Measurements from ENCODE around the gene CCDC78. TPM values are rescaled to one million over a fixed set of nuclear protein-coding genes. Genes with fewer than 3 reads are reported as not detected.

Gene CCDC78
- total and polyA plus RNA-seq, 5 donors from 2014 or later: 0.37 to 2.5 (median 0.45) TPM

Other genes with a start within 250 kb of the CCDC78 start
- gene CAPN15, start 198.7 kb downstream of the CCDC78 start, total RNA-seq: 82.6 TPM
- gene CAPN15, start 198.7 kb downstream of the CCDC78 start, polyA plus RNA-seq: 1 to 10 TPM; 3.0 to 8.5 (median 5.2) TPM
- not detected for gene PRR35, start 166.0 kb downstream of the CCDC78 start, total RNA-seq
- not detected for gene PRR35, start 166.0 kb downstream of the CCDC78 start, polyA plus RNA-seq
- 1.9 TPM for gene NHLRC4, start 159.4 kb downstream of the CCDC78 start, total RNA-seq
- gene NHLRC4, start 159.4 kb downstream of the CCDC78 start, polyA plus RNA-seq: 1 to 10 TPM; 3.7 to 5.6 (median 4.8) TPM
- gene PIGQ, start 156.5 kb downstream of the CCDC78 start, total RNA-seq: 25.7 TPM
- gene PIGQ, start 156.5 kb downstream of the CCDC78 start, polyA plus RNA-seq: 10 to 100 TPM; 11.6 to 15.3 (median 12.9) TPM
- gene RAB40C, start 136.4 kb downstream of the CCDC78 start, total RNA-seq: 12.1 TPM
- gene RAB40C, start 136.4 kb downstream of the CCDC78 start, polyA plus RNA-seq: 1 to 10 TPM; 6.8 to 9.6 (median 8.2) TPM
- 0.22 TPM for gene WFIKKN1, start 95.5 kb downstream of the CCDC78 start, total RNA-seq
- not detected for gene WFIKKN1, start 95.5 kb downstream of the CCDC78 start, polyA plus RNA-seq
- 45.3 TPM for gene METTL26, start 90.1 kb downstream of the CCDC78 start, total RNA-seq
- gene METTL26, start 90.1 kb downstream of the CCDC78 start, polyA plus RNA-seq: 100 to 1,000 TPM in 2 of 4 donors, 10 to 100 TPM in 2; 82.7 to 133 (median 102) TPM
- 10.5 TPM for gene MCRIP2, start 84.6 kb downstream of the CCDC78 start, total RNA-seq
- 10 to 100 TPM; 18.0 to 23.1 (median 18.4) TPM for gene MCRIP2, start 84.6 kb downstream of the CCDC78 start, polyA plus RNA-seq
- 11.4 TPM for gene WDR90, start 77.1 kb downstream of the CCDC78 start, total RNA-seq
- 1 to 10 TPM in 2 of 4 donors, under 1 TPM in 2; 0.89 to 2.5 (median 1.1) TPM for gene WDR90, start 77.1 kb downstream of the CCDC78 start, polyA plus RNA-seq
- 212 TPM for gene RHOT2, start 58.3 kb downstream of the CCDC78 start, total RNA-seq
- 10 to 100 TPM; 34.3 to 47.1 (median 38.4) TPM for gene RHOT2, start 58.3 kb downstream of the CCDC78 start, polyA plus RNA-seq
- gene RHBDL1, start 50.8 kb downstream of the CCDC78 start, total RNA-seq: 3.2 TPM
- 1 to 10 TPM in 1 of 4 donors, under 1 TPM in 2, not detected in 1; 0.49 to 1.5 (median 0.88) TPM for gene RHBDL1, start 50.8 kb downstream of the CCDC78 start, polyA plus RNA-seq
- 63.2 TPM for gene STUB1, start 46.0 kb downstream of the CCDC78 start, total RNA-seq
- gene STUB1, start 46.0 kb downstream of the CCDC78 start, polyA plus RNA-seq: 100 to 1,000 TPM; 117 to 142 (median 135) TPM
- 22.7 TPM for gene JMJD8, start 42.1 kb downstream of the CCDC78 start, total RNA-seq
- 10 to 100 TPM; 29.2 to 36.2 (median 33.4) TPM for gene JMJD8, start 42.1 kb downstream of the CCDC78 start, polyA plus RNA-seq
- gene WDR24, start 36.0 kb downstream of the CCDC78 start, total RNA-seq: 8.9 TPM
- 10 to 100 TPM in 2 of 4 donors, 1 to 10 TPM in 2; 7.9 to 10.4 (median 10.0) TPM for gene WDR24, start 36.0 kb downstream of the CCDC78 start, polyA plus RNA-seq
- gene FBXL16, start 20.6 kb downstream of the CCDC78 start, total RNA-seq: 18.6 TPM
- gene FBXL16, start 20.6 kb downstream of the CCDC78 start, polyA plus RNA-seq: 10 to 100 TPM in 1 of 4 donors, 1 to 10 TPM in 3; 8.5 to 10.5 (median 9.3) TPM
- 4.6 TPM for gene METRN, start 11.3 kb downstream of the CCDC78 start, total RNA-seq
- 10 to 100 TPM; 14.3 to 24.1 (median 17.7) TPM for gene METRN, start 11.3 kb downstream of the CCDC78 start, polyA plus RNA-seq
- 13.6 TPM for gene ANTKMT, start 5.3 kb downstream of the CCDC78 start, total RNA-seq
- 10 to 100 TPM; 60.3 to 85.9 (median 64.4) TPM for gene ANTKMT, start 5.3 kb downstream of the CCDC78 start, polyA plus RNA-seq
- 15.6 TPM for gene HAGHL, start 663 bp upstream of the CCDC78 start, total RNA-seq
- 1 to 10 TPM; 2.2 to 4.3 (median 3.2) TPM for gene HAGHL, start 663 bp upstream of the CCDC78 start, polyA plus RNA-seq
- gene CIAO3, start 14.6 kb upstream of the CCDC78 start, total RNA-seq: 42.6 TPM
- 10 to 100 TPM; 17.2 to 26.6 (median 19.7) TPM for gene CIAO3, start 14.6 kb upstream of the CCDC78 start, polyA plus RNA-seq
- not detected for gene MSLN, start 34.3 kb upstream of the CCDC78 start, total RNA-seq
- gene MSLN, start 34.3 kb upstream of the CCDC78 start, polyA plus RNA-seq: not detected
- gene RPUSD1, start 61.9 kb upstream of the CCDC78 start, total RNA-seq: 20.8 TPM
- 10 to 100 TPM; 22.3 to 24.9 (median 23.0) TPM for gene RPUSD1, start 61.9 kb upstream of the CCDC78 start, polyA plus RNA-seq
- 28.8 TPM for gene CHTF18, start 62.2 kb upstream of the CCDC78 start, total RNA-seq
- gene CHTF18, start 62.2 kb upstream of the CCDC78 start, polyA plus RNA-seq: 1 to 10 TPM; 1.1 to 5.9 (median 2.8) TPM
- not detected for gene GNG13, start 74.3 kb upstream of the CCDC78 start, total RNA-seq
- gene GNG13, start 74.3 kb upstream of the CCDC78 start, polyA plus RNA-seq: not detected
- 40.0 TPM for gene LMF1, start 244.5 kb upstream of the CCDC78 start, total RNA-seq
- 10 to 100 TPM in 3 of 4 donors, 1 to 10 TPM in 1; 9.9 to 12.9 (median 11.3) TPM for gene LMF1, start 244.5 kb upstream of the CCDC78 start, polyA plus RNA-seq

All from CD4-positive, CD25-positive, alpha-beta regulatory T cell (primary cell).